ENCODE results near the gene GHRHR. TPM values are rescaled to one million over a fixed set of nuclear protein-coding genes. Genes with fewer than 3 reads are reported as not detected.

Gene GHRHR
- total and polyA plus RNA-seq, 9 of the 15 experiments (the other 6 are each of a cell fraction or from before 2014, with no cell fraction given), result not detected

DNA sequence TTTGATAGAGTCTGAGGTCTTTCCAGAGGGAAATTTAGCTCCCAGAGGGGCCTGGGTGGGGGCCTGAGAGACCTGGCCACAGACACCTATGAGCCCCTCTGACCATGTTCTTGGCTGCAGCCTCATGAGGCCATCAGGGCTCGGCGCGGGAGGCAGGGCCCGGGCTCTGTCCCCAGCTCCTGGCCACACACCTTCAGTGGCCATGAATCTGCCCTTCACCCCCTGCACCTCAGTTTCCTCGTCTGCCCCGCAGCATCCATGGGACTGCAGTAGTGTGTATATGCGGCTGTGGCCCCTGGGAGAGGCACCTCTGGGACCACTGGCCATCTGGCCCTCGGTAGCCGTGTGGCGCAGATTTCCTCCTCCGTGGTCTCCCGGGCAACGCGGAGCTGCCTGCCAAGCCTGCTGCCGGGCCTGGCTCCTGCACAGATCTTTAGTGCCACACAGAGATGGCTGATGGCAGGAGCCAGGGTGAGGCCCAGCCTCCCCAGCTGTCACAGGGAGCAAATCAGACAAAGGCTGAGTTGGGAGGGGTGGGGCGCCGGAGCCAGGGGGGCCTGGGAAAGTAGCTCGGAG, 64.8 kb downstream of the GHRHR start:
- 2% methylated on average over 18 of the region's 18 CpGs for WGBS (ENCODE audit: insufficient coverage, low coverage, missing lambda C conversion rate)
- H3K9me1 ChIP-seq (ENCODE audit: control insufficient read depth, insufficient read depth, low read length), result no peaks in the 10 kb centered on the region
- in situ Hi-C loops (cut with MboI), result no loop called here
- 0 out of 2 replicates have a peak, but pooled peaks cover 4% of the 10 kb centered on the region for H4K20me1 ChIP-seq (replicated peaks; ENCODE audit: control insufficient read depth, insufficient read depth, low read length)
- no peaks in the 10 kb centered on the region for H3K9me3 ChIP-seq (replicated peaks; ENCODE audit: control insufficient read depth, insufficient read depth, low read depth, low read length)
- no peak for ATAC-seq
- H3K27me3 ChIP-seq (ENCODE audit: control insufficient read depth in 2 of 2, insufficient read depth in 2 of 2, low read length in 2 of 2), result peaks cover 30 to 70% of the 10 kb centered on the region in 2 experiments
- no peak for FAIRE-seq
- DNase-seq (ENCODE audit: extremely low read depth in 1 of 4, low spot score in 3 of 4), result no peak
- no peak for TF ChIP-seq SREBF2 (CRISPR knock-in tag; IDR thresholded peaks at IDR 0.05)
- TF ChIP-seq ETS2 (tag; IDR thresholded peaks at IDR 0.05; ENCODE audit: borderline replicate concordance, poor library complexity, severe bottlenecking), result no peak
- TF ChIP-seq, protein P1, sequence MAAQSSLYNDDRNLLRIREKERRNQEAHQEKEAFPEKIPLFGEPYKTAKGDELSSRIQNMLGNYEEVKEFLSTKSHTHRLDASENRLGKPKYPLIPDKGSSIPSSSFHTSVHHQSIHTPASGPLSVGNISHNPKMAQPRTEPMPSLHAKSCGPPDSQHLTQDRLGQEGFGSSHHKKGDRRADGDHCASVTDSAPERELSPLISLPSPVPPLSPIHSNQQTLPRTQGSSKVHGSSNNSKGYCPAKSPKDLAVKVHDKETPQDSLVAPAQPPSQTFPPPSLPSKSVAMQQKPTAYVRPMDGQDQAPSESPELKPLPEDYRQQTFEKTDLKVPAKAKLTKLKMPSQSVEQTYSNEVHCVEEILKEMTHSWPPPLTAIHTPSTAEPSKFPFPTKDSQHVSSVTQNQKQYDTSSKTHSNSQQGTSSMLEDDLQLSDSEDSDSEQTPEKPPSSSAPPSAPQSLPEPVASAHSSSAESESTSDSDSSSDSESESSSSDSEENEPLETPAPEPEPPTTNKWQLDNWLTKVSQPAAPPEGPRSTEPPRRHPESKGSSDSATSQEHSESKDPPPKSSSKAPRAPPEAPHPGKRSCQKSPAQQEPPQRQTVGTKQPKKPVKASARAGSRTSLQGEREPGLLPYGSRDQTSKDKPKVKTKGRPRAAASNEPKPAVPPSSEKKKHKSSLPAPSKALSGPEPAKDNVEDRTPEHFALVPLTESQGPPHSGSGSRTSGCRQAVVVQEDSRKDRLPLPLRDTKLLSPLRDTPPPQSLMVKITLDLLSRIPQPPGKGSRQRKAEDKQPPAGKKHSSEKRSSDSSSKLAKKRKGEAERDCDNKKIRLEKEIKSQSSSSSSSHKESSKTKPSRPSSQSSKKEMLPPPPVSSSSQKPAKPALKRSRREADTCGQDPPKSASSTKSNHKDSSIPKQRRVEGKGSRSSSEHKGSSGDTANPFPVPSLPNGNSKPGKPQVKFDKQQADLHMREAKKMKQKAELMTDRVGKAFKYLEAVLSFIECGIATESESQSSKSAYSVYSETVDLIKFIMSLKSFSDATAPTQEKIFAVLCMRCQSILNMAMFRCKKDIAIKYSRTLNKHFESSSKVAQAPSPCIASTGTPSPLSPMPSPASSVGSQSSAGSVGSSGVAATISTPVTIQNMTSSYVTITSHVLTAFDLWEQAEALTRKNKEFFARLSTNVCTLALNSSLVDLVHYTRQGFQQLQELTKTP (IDR thresholded peaks at IDR 0.05; ENCODE audit: low read depth in 1 of 2, partially characterized antibody in 2 of 2), result no peak
- no peak for TF ChIP-seq XRCC4 (IDR thresholded peaks at IDR 0.05; ENCODE audit: extremely low read depth, insufficient read depth, insufficient read length)
- TF ChIP-seq ZFPM2 (CRISPR knock-in tag; IDR thresholded peaks at IDR 0.05), result no peak
- TF ChIP-seq ZBTB17 (CRISPR knock-in tag; IDR thresholded peaks at IDR 0.05), result no peak
- TF ChIP-seq ZKSCAN8 (CRISPR knock-in tag; IDR thresholded peaks at IDR 0.05), result no peak
- no peak for TF ChIP-seq SOX6 (IDR thresholded peaks at IDR 0.05)
- TF ChIP-seq HCFC1 (IDR thresholded peaks at IDR 0.05; ENCODE audit: low read depth, low read length), result no peak
- TF ChIP-seq ILF3 (IDR thresholded peaks at IDR 0.05; ENCODE audit: borderline replicate concordance), result no peak
- TF ChIP-seq ZC3H8 (IDR thresholded peaks at IDR 0.05), result no peak
- TF ChIP-seq E2F3 (CRISPR knock-in tag; IDR thresholded peaks at IDR 0.05), result no peak
- no peak for TF ChIP-seq THRAP3 (IDR thresholded peaks at IDR 0.05; ENCODE audit: borderline replicate concordance)
- TF ChIP-seq, protein P2, sequence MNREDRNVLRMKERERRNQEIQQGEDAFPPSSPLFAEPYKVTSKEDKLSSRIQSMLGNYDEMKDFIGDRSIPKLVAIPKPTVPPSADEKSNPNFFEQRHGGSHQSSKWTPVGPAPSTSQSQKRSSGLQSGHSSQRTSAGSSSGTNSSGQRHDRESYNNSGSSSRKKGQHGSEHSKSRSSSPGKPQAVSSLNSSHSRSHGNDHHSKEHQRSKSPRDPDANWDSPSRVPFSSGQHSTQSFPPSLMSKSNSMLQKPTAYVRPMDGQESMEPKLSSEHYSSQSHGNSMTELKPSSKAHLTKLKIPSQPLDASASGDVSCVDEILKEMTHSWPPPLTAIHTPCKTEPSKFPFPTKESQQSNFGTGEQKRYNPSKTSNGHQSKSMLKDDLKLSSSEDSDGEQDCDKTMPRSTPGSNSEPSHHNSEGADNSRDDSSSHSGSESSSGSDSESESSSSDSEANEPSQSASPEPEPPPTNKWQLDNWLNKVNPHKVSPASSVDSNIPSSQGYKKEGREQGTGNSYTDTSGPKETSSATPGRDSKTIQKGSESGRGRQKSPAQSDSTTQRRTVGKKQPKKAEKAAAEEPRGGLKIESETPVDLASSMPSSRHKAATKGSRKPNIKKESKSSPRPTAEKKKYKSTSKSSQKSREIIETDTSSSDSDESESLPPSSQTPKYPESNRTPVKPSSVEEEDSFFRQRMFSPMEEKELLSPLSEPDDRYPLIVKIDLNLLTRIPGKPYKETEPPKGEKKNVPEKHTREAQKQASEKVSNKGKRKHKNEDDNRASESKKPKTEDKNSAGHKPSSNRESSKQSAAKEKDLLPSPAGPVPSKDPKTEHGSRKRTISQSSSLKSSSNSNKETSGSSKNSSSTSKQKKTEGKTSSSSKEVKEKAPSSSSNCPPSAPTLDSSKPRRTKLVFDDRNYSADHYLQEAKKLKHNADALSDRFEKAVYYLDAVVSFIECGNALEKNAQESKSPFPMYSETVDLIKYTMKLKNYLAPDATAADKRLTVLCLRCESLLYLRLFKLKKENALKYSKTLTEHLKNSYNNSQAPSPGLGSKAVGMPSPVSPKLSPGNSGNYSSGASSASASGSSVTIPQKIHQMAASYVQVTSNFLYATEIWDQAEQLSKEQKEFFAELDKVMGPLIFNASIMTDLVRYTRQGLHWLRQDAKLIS (CRISPR knock-in tag; IDR thresholded peaks at IDR 0.05), result no peak
- TF ChIP-seq, protein P3, sequence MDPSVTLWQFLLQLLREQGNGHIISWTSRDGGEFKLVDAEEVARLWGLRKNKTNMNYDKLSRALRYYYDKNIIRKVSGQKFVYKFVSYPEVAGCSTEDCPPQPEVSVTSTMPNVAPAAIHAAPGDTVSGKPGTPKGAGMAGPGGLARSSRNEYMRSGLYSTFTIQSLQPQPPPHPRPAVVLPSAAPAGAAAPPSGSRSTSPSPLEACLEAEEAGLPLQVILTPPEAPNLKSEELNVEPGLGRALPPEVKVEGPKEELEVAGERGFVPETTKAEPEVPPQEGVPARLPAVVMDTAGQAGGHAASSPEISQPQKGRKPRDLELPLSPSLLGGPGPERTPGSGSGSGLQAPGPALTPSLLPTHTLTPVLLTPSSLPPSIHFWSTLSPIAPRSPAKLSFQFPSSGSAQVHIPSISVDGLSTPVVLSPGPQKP (CRISPR knock-in tag; IDR thresholded peaks at IDR 0.05), result no peak
- H3K4me3 ChIP-seq, result no peak overlapping the region
- H3K27ac ChIP-seq (ENCODE audit: extremely low read depth, low read depth, low read length), result no peak overlapping the region
- no peaks in the 10 kb centered on the region for H3K36me3 ChIP-seq (ENCODE audit: control insufficient read depth, insufficient read depth, low read length)
- CTCF ChIA-PET (ENCODE audit: low intra/inter-chr PET ratio), result no interaction called here
- no peaks in the 10 kb centered on the region for H3K79me2 ChIP-seq (ENCODE audit: control insufficient read depth, insufficient read depth, low read length)
- no peaks in the 10 kb centered on the region; a peak in 2 of 5 replicates for H3K4me1 ChIP-seq (replicated peaks in 1 of 2; ENCODE audit: control insufficient read depth in 2 of 2, insufficient read depth in 2 of 2, low read length in 2 of 2)
- no peak overlapping the region for H3K9ac ChIP-seq (ENCODE audit: insufficient read depth in 1 of 2, low read depth in 2 of 2, low read length in 2 of 2)
- H2AFZ ChIP-seq (ENCODE audit: low read depth, low read length), result no peak overlapping the region
- BruUV-seq (replicated peaks), result no TSS peak
- intact Hi-C loops (cut with micrococcal nuclease), result no loop called here
- POLR2A ChIA-PET, result interaction anchor here (1.0 kb wide), 1 partner anchor 27 kb away, joined by 3 read pairs; no protein-coding TSS in a partner anchor
- no peak overlapping the region for H3K4me2 ChIP-seq (ENCODE audit: insufficient read depth, low read length)

Measured in K562 (cell line).